RCC 7860 (cell line): Measurements from ENCODE around the gene SH3RF2.
A peak's percentile ranks its signal among the peaks of the same experiment; 100 is the strongest.
"Not testable (repeated sequence)": the region's sequence is repeated elsewhere in the genome, so short reads cannot be mapped to it uniquely, and the experiment has no call there.

ENCODE experiments used
- DNase-seq: peaks from one replicate; pipeline ENCODE4 v3.0.0-alpha.2; 2015; ENCODE audit warnings: low spot score
- FAIRE-seq: peaks from 2 replicates; lab custom pipeline; 2012; peaks lifted over from hg19 to GRCh38; lab: Jason Lieb, UNC

The SH3RF2 gene

DNA sequence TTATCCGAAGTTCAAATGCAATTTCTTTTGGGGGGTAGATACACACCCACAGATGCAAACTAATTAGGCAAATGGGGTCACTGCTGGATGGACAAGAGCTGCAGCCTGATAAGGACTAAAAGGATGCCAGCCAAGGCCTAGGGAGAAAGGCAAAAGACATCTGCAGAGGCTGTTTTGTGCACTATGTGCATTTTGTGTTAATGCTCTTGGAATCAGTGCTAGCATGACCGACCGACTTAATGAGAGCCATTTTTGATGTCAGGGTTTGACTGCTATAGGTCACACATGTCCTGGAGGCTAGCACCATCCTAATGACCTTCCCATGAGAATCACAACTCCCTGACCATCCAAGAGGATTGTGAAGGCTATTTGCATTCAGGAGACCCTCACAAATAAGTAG lies 134.4 kb downstream of the SH3RF2 start:
- no peak for DNase-seq

DNA sequence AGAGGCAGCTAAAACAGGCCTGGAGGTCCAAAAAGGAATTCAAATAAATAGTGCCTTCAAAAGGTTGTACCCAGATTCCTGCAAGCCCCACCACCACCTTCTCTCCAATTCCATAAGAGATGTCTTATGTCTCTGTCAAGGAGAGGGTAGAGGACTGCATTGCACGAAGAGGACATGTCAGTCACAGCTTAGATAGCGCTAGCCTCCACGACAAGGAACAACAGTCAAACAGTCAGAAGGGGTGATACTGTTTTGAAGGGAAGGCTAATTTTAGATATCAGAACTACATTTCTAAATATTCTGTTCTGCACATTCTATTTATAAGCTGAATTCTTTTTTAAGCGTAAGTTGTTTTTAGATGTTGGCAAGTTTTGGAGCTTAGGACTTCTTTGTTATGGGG lies 134.8 kb downstream of the SH3RF2 start:
- FAIRE-seq, result no peak
- DNase-seq, result no peak

More for the DNA sequence above, 134.4 kb downstream of the SH3RF2 start:
- no peak for FAIRE-seq

DNA sequence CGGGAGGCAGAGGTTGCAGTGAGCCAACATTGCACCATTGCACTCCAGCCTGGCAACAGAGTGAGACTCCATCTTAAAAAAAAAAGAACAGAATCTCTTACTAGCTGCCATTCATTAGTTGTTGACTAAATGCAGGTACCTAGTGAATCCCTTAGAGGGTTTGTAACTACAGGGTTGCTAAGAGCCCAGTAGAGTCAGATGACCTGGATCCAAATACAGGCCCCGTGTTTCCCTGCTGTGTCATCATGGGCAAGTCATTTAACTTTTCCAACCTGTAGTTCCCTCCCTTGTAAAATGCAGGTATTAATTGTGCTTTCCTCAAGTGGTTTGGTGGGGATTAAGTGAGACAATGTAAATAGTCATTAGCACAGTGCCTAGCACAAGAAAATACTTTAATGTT lies 136.2 kb downstream of the SH3RF2 start:
- DNase-seq (no peak), FAIRE-seq (no peak)

DNA sequence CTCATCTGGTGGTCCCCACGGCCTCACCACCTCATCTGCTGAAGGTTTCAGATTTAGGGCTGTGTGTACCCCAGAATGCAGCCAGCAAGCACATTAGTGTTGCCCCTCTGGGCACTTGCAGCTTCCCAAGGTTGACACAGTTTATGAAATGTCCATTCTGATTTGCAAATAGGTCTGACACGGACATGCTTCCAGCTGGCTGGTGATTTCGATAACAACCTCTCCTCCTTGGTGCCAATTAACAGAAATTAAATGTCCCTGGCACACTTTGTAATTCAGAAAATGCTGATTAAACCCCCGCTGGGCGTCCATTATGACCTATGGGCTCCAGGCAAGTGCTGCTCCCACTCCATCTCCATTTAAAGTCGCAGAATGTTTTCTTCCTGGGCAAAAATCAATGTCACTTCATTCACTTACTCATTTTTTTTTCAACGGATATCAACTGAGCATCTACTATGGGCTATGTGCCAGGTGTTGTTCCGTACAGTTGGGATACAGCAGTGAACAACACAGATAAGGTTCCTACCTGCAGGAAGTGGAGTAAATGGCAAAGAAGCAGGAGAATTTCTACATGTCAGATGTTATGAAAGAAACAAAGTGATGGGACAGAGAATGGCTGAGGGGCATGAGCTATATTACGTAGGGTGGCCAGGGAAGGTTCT lies 137.0 kb downstream of the SH3RF2 start:
- DNase-seq, result no peak
- no peak for FAIRE-seq

DNA sequence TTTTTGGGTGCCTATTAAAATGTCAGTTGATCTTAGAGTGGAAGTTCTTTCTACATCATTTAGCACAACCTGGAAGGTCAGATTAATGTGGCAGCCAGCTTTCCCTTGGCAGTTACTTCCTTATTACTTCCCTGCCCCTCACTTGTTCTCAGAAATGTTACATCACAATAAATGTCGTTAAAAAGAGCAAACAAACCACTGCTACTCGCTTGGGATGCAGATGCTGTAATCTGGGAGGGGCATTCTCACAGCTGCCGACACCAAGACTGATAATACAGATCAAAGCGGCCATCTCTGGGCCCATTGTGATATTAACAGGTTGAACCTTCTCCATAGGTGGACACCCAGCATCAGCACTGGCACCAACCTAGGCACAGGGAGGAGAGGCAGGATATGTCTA lies 139.7 kb downstream of the SH3RF2 start:
- FAIRE-seq, result no peak
- no peak for DNase-seq

DNA sequence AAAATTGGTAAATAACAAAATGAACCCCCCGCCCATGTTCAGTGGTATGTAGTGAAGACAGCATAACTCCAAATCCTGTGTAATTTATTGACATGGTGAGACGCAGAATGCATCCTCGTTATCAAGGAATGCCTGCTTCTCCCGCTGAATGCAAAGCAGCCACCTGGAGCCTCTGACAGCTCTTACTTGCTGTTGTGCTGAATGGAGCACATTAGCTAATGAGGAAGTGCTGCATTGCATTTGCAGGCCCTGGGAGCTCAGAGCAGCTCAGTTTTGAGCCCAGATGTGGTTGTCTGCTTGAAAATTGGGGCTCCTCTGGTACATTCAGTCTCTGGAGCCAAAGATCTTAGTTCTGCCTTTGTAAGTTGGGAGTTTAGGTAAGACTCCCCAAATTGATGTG lies 140.1 kb downstream of the SH3RF2 start:
- DNase-seq, result no peak

DNA sequence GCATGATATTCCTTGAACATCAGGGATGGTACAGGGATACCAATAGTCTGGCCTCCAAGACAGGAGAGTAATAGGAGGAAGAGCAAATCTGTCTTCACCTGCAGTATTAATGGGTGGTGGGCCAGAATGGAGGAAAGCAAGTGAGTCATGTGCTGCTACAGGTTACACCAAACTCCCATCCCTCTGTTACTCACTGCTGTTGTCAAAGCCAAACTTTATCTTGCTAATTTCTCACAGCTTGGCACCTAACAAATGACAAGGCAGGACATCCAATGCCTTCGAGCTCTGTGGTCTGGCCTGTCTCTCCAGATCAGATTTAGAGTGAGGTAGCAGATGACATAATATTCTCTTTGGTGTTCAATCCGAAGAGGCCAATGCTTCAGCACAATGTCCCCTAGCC lies 142.2 kb downstream of the SH3RF2 start:
- no peak for FAIRE-seq

More for the DNA sequence above, 140.1 kb downstream of the SH3RF2 start:
- FAIRE-seq, result no peak

DNA sequence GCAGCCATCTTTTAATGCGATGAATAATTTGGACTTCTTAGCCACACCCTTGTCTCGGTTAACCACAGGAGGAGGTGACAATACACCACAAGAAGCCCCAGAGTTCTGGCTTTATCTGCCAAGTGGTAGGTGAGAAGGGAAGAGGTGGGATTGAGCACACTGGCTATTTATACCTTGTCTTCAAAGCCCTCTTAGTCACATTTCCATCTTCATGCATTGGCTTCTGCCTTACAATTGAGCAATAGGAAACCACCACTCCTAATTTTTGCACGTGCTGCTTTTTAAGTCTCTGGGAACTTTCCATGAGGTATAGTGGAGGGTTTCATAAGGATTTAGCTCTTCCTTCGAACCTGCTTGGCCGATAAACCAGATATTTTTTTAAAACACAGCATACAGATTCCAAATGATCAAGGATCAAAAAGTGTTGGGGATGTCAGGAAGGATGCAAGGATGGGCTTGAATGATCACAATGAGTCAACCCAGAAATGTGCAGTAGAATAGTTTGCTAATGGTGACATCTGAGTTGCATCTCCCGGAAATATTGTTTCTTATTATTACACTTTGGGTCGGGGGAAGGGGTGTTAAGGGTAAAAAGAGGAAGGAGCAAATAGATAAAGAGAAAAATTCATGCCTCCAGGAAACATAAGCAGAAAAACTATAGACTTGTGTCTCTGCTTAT lies 143.5 kb downstream of the SH3RF2 start:
- FAIRE-seq (peak; percentile 31), DNase-seq (peak; percentile 54)

More for the DNA sequence above, 142.2 kb downstream of the SH3RF2 start:
- no peak for DNase-seq

DNA sequence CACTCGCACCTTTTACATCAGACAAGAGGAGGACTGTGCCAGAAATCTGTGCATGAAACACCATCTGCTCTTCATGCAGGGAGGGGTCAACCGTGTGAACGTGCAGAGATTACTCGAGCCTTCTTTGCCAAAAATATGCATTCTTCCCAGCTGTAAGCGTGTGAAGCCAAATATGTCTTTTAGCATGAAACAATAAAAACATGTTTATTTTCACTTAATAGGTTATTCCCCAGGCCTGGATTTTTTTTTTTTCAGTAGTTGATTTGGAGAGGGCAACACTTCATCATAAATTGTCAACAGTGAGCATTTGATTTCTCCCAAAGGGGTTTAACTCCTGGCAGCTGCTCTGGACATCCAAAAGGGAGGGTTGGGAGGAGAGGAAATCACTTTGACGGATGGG lies 145.2 kb downstream of the SH3RF2 start:
- no peak for FAIRE-seq
- DNase-seq, result no peak

DNA sequence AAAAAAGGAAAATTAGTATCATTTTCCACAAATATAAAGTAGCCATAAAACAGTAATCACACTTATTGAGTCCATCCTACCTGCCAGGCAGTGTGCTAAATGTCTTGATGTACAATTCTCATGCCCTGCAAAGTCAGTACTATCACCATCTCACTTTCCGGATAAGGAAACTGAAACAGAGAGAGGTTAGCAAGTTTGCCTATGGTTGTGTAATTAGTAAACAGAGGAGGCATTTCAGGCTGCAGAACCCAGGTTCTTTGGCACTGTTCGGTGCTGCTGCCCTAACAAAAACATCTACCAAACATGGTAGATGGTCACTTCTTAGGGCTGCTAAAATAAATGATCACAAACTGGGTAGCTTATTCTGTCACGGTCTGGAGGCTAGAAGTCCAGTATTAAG lies 146.4 kb downstream of the SH3RF2 start:
- DNase-seq, result no peak
- FAIRE-seq, result no peak

DNA sequence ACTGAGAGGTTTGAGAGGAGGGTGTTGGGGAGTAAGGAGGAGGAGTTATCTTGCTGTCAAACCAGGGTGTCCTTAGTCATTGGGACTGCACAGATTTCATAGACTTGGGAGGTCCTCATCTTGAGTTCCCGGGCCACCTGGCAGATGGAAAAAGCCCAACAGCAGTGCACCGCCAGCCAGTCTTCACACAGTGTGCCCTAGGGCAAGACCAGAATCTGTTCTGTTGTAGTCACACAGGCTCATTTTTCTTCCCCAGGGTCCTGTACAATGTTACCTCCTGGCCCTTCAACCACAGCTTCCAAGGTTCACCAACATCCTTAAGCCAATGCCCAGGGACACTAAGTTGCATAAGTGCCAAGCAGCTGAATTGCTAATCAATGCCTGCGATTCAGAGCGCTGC lies 148.0 kb downstream of the SH3RF2 start:
- DNase-seq (no peak), FAIRE-seq (no peak)

DNA sequence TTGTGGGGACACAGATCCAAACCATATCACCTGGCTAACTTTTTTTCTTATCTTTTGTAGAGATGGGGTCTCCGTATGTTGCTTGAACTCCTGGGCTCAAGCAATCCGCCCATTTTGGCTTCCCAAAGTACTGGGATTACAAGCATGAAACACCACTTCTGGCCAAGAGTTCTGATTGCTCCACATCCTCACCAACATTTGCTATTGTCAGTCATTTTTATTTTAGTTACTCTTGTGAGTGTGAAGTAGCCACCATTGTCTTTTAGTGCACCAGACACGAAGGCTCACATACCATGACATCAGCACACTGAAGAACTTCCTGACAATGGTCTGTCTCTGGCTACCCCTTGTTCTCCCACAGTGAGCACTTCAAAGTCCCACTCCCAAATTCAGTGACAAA lies 151.7 kb downstream of the SH3RF2 start:
- FAIRE-seq (no peak), DNase-seq (no peak)

DNA sequence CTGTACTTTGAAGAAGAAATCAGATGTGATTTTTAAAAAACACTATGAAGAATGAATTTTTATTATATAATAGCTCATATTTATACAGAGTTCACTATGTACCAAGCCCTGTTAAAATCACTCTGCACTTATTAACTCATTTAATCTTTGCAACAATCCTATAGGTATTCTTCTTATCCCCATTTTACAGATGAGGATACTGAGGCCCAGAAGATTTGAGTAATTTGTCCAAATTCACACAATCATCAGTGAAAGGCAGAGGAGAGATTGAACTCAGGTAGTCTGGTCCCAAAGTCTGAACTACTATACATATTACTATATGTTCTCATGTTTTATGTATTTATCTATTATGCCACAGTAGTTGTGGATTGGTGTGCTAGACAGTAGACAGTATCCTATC lies 152.9 kb downstream of the SH3RF2 start:
- no peak for FAIRE-seq
- DNase-seq, result no peak

DNA sequence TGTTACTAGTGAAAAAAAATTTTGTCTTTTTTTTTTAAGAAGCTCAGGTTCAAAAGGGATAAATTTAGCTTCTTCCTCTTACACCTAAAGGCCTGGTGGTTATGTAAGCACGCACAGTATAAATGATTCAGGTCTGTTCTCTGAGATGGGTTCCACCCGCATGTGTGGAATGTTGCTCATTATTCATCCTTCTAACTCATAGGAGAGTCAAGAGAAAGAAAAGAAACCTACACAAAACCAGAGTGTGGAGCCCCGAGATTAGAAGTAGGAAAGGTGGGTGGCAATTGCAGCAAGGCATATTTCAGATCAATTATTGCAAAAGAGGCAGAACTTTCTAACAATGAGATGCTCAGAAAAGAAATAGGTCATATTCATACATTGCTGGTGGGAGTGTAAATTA lies 155.5 kb downstream of the SH3RF2 start:
- no peak for DNase-seq
- FAIRE-seq, result no peak

DNA sequence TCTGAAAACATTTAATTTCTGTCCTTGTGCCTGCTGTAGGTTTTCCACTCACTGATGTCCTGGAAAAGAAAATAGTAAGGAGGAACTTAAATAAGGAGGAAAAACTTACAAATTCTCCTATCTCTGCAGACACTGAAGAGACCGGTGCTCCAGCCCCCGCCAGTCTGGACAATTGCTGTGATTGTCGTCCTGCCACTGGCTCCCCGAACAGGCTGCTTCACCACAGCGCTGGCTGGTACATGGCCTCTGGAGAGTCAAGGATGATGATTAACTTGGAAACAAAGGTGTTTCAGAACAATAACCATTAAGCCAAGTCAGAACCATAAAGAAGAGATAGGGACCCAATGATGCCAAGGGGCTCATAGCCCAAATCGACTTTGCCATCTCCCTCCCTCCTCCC lies 161.7 kb downstream of the SH3RF2 start:
- FAIRE-seq, result no peak
- no peak for DNase-seq

DNA sequence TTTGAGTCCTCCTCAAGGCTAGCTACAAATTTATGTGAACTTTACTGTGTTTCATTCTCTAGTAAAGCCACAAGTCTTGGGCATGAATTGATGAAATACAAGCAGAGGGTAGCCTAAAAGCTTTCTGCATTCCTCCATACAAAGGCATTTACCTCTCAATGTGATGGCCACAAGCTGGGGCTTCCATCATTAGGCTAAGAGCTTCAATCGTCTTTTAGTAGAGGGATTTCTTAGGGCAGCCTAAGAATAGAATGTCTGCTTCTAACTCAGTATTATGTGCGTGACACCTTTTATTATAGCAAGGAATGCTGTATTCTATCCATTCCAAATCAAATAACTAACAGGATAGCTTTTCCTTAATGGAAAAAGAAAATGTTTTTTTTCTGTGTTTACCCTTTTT lies 165.3 kb downstream of the SH3RF2 start:
- DNase-seq (no peak), FAIRE-seq (no peak)

DNA sequence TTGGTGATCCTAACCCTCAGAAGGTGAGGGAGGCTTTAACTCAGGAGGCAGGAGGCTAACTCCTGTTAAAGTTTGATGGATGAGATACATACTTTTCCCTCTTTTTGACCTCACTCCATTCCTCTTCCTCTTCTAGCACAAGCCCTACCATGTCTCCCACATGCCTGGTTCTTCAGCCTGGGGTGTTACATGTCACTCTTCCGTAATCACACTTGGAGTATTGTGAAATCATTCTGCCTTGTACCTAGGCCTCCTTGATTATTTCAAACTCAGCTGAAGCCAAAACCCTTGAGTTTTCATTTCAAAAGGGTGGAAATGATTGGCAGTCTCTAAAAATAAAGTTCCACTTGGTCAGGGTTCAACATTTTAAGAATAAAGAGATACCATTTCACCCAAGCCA lies 167.2 kb downstream of the SH3RF2 start:
- FAIRE-seq, result no peak
- no peak for DNase-seq

DNA sequence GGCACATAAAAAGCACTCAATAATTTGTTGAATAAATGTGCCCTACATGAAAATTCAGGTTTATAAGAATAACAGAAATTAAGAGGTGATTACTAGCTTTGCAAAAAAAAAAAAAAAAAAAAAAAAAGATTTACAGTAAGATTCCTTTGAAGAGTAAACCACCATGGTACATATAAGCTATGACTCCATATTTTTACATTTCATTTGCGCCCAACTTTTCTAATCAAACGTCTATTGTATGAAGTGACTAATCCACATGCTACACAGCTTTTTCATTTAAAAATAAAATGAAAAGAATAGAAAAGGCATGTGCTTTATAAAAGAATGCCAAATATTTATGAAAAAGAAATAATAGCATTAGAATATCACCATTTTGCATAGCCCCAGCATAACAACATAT lies 169.1 kb downstream of the SH3RF2 start, which contains the start of gene PLAC8L1:
Gene PLAC8L1 (minus strand): TSS at position 101 of the 400 bp plus-strand sequence. CDS start 1,266 bp downstream, outside the sequence.
- DNase-seq, result no peak
- no peak for FAIRE-seq

DNA sequence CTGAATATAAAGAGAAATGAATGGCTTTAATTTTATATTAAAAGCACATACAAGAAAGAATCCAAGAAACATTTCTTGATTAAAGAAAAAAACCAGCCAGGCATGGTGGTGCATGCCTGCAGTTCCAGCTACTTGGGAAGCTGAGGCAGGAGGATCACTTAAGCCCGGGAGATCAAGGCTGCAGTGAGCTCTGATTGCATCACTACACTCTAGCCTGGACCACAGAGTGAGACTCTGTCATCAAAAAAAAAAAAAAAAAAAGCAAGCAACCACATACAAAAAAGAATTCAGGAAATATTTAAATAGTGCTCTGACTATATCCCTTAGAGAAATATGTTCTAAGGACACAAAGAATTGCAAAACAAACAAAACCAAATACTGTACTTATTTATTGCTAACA lies 171.5 kb downstream of the SH3RF2 start:
- no peak for DNase-seq

DNA sequence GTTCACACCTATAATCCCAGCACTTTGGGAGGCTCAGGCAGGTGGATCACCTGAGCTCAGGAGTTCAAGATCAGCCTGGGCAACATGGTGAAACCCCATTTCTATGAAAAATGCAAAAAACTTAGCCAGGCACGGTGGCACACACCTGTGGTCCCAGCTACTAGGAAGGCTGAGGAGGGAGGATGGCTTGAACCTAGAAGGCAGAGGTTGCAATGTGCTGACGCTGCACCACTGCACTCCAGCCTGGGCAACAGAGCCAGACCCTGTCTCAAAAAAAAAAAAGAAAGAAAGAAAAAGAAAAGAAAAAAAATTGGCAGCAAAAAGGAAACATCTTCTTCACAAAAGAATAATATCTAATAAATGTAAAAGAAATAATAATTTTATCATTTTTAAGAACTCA lies 172.5 kb downstream of the SH3RF2 start:
- not testable (repeated sequence) for DNase-seq, FAIRE-seq

More for the DNA sequence above, 171.5 kb downstream of the SH3RF2 start:
- FAIRE-seq, result no peak

DNA sequence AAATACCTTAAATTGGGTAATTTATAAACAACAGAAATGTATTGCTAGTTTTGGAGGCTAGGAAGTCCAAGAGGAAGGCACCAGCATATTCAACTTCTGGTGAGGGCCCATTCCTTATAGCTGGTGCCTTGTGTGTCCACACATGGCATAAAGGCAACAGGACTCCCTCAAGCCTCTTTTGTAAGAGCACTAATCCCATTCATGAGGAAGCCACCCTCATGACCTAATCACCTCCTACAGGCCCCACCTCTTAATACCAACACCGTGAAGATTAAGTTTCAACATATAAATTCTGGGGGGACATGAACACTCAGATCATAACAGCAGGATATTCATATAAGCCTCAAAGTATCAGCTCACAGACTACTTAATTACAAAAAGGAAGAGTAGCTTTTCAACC lies 173.0 kb downstream of the SH3RF2 start:
- DNase-seq (no peak), FAIRE-seq (no peak)

DNA sequence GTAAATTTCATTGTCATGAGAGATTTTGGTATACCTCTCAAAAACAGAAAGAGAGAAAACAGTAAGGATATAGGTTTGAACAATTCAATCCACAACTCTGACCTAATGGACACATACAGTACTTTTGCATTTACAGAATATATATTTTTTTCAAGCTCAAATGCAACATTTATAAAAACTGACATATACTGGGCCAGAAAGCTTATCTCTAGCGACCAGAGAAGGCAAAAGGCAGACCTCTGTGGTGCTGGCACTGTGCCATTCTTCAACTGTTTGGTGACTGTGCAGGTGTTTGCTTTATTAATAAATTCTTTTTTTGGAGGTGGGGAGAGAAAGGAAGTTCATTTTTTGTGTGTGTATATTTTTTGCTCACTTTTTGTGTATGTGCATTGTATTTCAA lies 175.0 kb downstream of the SH3RF2 start:
- DNase-seq (no peak), FAIRE-seq (no peak)

DNA sequence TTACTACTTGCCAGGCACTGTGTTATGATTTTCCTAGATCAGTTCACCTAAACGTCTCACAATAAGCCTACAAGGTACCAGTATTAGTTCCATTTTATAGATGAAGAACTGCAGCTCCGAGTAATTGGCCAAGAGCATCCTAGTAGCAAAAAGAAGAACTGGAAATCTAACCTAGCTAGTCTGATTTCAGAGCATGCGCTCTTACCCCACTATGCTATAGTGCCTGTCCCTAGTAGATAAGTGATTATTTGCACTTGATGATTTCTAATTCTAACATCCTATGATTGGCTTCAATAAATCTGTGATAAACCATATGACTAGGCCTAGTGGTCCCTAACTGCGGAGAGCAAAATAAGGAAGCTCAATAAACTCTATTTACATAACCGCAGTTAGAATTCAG lies 176.1 kb downstream of the SH3RF2 start:
- FAIRE-seq (no peak), DNase-seq (no peak)
